Measurements from ENCODE around the gene UBE2Z. TPM values are rescaled to one million over a fixed set of nuclear protein-coding genes. Genes with fewer than 3 reads are reported as not detected.

The UBE2Z gene
- polyA plus RNA-seq, 1 donor (not counting 4 experiments of a cell fraction or from before 2014, with no cell fraction given): 132 TPM

DNA sequence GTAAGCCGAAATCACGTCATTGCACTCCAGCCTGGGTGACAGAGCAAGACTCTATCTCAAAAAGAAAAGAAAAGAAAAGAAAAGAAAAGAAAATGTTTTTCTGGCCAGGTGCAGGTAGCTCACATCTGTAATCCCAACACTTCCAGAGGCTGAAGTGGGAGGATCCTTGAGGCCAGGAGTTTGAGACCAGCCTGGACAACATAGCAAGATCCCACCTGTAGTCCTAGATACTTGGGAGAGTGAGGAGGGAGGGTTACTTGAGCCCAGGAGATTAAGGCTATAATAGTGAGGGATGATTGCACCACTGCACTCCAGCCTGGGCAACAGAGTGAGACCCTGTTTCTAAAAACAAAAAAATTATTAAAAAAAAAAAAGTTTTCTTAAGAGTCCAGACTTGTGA, 18.1 kb upstream of the UBE2Z start:
- H3K27me3 ChIP-seq (ENCODE audit: control insufficient read depth, extremely low read depth, insufficient read depth, low read length): no peaks in the 10 kb centered on the region
- H3K4me1 ChIP-seq (ENCODE audit: control insufficient read depth, extremely low read depth, insufficient read depth, low read length): peaks cover 14% of the 10 kb centered on the region
- H3K9me3 ChIP-seq (ENCODE audit: control insufficient read depth, low read depth, low read length): no peaks in the 10 kb centered on the region
- no peak overlapping the region for H3K27ac ChIP-seq (ENCODE audit: control insufficient read depth, insufficient read depth, low read length)
- DNase-seq (ENCODE audit: low read depth, low spot score): no peak
- no peaks in the 10 kb centered on the region for H3K9me1 ChIP-seq (ENCODE audit: control insufficient read depth, extremely low read depth, insufficient read depth, low read length)
- TF ChIP-seq EZH2 (IDR thresholded peaks at IDR 0.05; ENCODE audit: low read length): no peak
- TF ChIP-seq, protein P1, sequence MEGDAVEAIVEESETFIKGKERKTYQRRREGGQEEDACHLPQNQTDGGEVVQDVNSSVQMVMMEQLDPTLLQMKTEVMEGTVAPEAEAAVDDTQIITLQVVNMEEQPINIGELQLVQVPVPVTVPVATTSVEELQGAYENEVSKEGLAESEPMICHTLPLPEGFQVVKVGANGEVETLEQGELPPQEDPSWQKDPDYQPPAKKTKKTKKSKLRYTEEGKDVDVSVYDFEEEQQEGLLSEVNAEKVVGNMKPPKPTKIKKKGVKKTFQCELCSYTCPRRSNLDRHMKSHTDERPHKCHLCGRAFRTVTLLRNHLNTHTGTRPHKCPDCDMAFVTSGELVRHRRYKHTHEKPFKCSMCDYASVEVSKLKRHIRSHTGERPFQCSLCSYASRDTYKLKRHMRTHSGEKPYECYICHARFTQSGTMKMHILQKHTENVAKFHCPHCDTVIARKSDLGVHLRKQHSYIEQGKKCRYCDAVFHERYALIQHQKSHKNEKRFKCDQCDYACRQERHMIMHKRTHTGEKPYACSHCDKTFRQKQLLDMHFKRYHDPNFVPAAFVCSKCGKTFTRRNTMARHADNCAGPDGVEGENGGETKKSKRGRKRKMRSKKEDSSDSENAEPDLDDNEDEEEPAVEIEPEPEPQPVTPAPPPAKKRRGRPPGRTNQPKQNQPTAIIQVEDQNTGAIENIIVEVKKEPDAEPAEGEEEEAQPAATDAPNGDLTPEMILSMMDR (optimal IDR thresholded peaks at IDR 0.05 in 1 of 3, IDR thresholded peaks at IDR 0.05 in 1 of 3, conservative IDR thresholded peaks at IDR 0.05 in 1 of 3; ENCODE audit: extremely low read depth in 1 of 3, insufficient read depth in 2 of 3, low read length in 3 of 3): no peak
- peaks cover 20% of the 10 kb centered on the region for H3K79me2 ChIP-seq (ENCODE audit: control insufficient read depth, insufficient read depth, low read length)
- peaks cover 4 to 10% of the 10 kb centered on the region in 2 experiments for H3K36me3 ChIP-seq (ENCODE audit: control insufficient read depth in 2 of 2, extremely low read depth in 1 of 2, insufficient read depth in 2 of 2, low read length in 2 of 2)
- no peak overlapping the region for H3K4me2 ChIP-seq (ENCODE audit: control insufficient read depth, extremely low read depth, insufficient read depth, low read depth, low read length)
- dilution Hi-C loops (cut with MboI; ENCODE audit: extremely low pct_ligation_motif_present, low sequenced_read_pairs): no loop called here
- no peak overlapping the region for H3K4me3 ChIP-seq (ENCODE audit: control insufficient read depth in 2 of 3, extremely low read depth in 1 of 3, insufficient read depth in 2 of 3, low read depth in 1 of 3, low read length in 3 of 3)
- FAIRE-seq: no peak
- H4K20me1 ChIP-seq (ENCODE audit: control insufficient read depth, extremely low read depth, insufficient read depth, low read length): no peaks in the 10 kb centered on the region
- H2AFZ ChIP-seq (ENCODE audit: control insufficient read depth, low read length): no peak overlapping the region
- H3K9ac ChIP-seq (ENCODE audit: control insufficient read depth, extremely low read depth, insufficient read depth, low read length): no peak overlapping the region

DNA sequence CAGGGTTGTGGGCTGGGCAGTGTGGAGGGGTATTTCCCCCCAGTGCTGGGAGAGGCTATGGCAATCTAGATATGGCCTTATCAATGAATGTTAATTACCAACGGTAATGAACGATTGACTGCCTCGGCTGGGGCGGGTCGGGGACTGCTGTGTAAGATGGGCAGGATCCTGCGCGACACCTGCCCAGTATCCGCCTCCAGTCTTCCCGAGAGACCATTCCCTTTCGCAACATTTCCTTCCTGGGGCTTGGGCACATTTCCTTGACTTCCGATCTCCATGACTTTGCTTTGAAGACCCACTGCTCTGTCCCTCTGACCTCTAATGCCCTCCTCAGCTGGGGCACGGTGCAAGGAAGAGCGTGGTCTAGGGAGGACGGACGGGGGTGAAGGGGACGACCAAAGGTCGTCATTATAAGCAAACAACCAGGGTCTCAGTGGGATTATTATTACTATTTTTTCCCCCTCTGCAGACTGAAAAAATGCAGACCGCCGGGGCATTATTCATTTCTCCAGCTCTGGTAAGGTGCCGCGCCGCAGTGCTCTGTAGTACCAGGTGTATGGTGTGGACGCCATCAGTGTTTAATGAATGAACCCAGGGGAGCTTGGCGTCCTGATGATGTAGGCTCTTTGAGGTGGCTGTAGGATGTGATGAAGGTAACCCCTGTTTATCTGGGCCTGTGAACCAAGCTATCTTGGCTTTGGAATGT, 15.1 kb upstream of the UBE2Z start:
- peaks cover 24% of the 10 kb centered on the region for H3K79me2 ChIP-seq (ENCODE audit: control insufficient read depth, insufficient read depth, low read length)
- peak overlapping the region; percentile 78 to 100 (median 96) for H3K4me3 ChIP-seq (ENCODE audit: control insufficient read depth in 2 of 3, extremely low read depth in 1 of 3, insufficient read depth in 2 of 3, low read depth in 1 of 3, low read length in 3 of 3)
- no peaks in the 10 kb centered on the region for H3K27me3 ChIP-seq (ENCODE audit: control insufficient read depth, extremely low read depth, insufficient read depth, low read length)
- H3K36me3 ChIP-seq (ENCODE audit: control insufficient read depth in 2 of 2, extremely low read depth in 1 of 2, insufficient read depth in 2 of 2, low read length in 2 of 2): peaks cover 11 to 20% of the 10 kb centered on the region in 2 experiments
- peaks cover 14% of the 10 kb centered on the region for H3K4me1 ChIP-seq (ENCODE audit: control insufficient read depth, extremely low read depth, insufficient read depth, low read length)
- peak overlapping the region; percentile 99 for H3K4me2 ChIP-seq (ENCODE audit: control insufficient read depth, extremely low read depth, insufficient read depth, low read depth, low read length)
- H3K9me1 ChIP-seq (ENCODE audit: control insufficient read depth, extremely low read depth, insufficient read depth, low read length): no peaks in the 10 kb centered on the region
- no peak for FAIRE-seq
- peak overlapping the region; percentile 89 for H2AFZ ChIP-seq (ENCODE audit: control insufficient read depth, low read length)
- no peak for DNase-seq (ENCODE audit: low read depth, low spot score)
- TF ChIP-seq, protein P1 (optimal IDR thresholded peaks at IDR 0.05 in 1 of 3, IDR thresholded peaks at IDR 0.05 in 1 of 3, conservative IDR thresholded peaks at IDR 0.05 in 1 of 3; ENCODE audit: extremely low read depth in 1 of 3, insufficient read depth in 2 of 3, low read length in 3 of 3): no peak
- TF ChIP-seq EZH2 (IDR thresholded peaks at IDR 0.05; ENCODE audit: low read length): no peak
- peak overlapping the region; percentile 97 for H3K27ac ChIP-seq (ENCODE audit: control insufficient read depth, insufficient read depth, low read length)
- no peaks in the 10 kb centered on the region for H3K9me3 ChIP-seq (ENCODE audit: control insufficient read depth, low read depth, low read length)
- H3K9ac ChIP-seq (ENCODE audit: control insufficient read depth, extremely low read depth, insufficient read depth, low read length): peak overlapping the region; percentile 99
- no peaks in the 10 kb centered on the region for H4K20me1 ChIP-seq (ENCODE audit: control insufficient read depth, extremely low read depth, insufficient read depth, low read length)
- dilution Hi-C loops (cut with MboI; ENCODE audit: extremely low pct_ligation_motif_present, low sequenced_read_pairs): no loop called here
